Thyroid gland (tissue), 4 donors: Measurements from ENCODE around the gene NCOR1.

Source experiments
- POLR2A ChIP-seq, 2 donors: fragments of 450-650 bp; IDR thresholded peaks; one replicate each; pipeline ENCODE4 v1.6.1; 2017; ENCODE audit warnings: antibody characterized with exemption in 2 of 2, mild to moderate bottlenecking in 2 of 2, moderate library complexity in 1 of 2
- TF ChIP-seq, protein P1 (sequence below), 6 experiments: fragments of 200-600 bp in 3 of 6; fragments of 450-650 bp in 3 of 6; sonication (generic) in 3 of 6; IDR thresholded peaks; one replicate each; pipeline ENCODE4 v1.5.1; 2016 to 2019; ENCODE audit warnings: antibody characterized with exemption in 6 of 6, mild to moderate bottlenecking in 2 of 6, inconsistent platforms in 1 of 6, moderate library complexity in 1 of 6

DNA sequence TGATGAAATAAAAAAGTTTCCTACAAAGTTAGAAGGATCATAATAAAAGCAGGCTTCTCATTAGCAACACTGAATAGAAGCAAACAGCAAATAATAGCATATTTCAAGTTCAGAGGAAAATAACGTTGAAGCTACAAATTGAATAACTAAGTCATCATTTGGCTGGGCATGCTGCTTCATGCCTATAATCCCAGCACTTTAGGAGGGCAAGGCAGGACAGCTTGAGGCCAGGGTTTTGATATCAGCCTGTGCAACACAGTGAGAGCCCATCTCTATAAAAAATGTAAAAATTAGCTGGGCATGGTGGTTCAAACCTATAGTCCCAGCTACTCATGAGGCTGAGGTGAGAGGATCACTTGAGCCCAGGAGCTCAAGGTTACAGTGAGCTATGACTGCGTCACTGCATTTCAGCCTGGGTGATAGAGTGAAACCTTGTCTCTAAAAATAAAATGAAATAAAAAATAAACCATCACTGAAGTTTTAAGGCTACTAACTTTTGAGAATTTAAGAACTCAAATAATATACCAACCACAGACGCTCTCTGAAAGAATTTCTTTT, 25.5 kb downstream of the NCOR1 start:
- TF ChIP-seq, protein P1, sequence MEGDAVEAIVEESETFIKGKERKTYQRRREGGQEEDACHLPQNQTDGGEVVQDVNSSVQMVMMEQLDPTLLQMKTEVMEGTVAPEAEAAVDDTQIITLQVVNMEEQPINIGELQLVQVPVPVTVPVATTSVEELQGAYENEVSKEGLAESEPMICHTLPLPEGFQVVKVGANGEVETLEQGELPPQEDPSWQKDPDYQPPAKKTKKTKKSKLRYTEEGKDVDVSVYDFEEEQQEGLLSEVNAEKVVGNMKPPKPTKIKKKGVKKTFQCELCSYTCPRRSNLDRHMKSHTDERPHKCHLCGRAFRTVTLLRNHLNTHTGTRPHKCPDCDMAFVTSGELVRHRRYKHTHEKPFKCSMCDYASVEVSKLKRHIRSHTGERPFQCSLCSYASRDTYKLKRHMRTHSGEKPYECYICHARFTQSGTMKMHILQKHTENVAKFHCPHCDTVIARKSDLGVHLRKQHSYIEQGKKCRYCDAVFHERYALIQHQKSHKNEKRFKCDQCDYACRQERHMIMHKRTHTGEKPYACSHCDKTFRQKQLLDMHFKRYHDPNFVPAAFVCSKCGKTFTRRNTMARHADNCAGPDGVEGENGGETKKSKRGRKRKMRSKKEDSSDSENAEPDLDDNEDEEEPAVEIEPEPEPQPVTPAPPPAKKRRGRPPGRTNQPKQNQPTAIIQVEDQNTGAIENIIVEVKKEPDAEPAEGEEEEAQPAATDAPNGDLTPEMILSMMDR (IDR thresholded peaks at IDR 0.05), result no peak
- no peak for TF ChIP-seq POLR2A (IDR thresholded peaks at IDR 0.05)
